GM08714 (cell line): Measurements from ENCODE around the gene PTGIS.

ENCODE experiments used
- H3K4me3 ChIP-seq: fragments of 200-500 bp; sonication (Bioruptor generic); 2 replicates; pipeline ENCODE4 v1.5.1; 2014; ENCODE audit warnings: mild to moderate bottlenecking, low read length, inconsistent platforms
- ZNF274 ChIP-seq: IDR thresholded peaks from 2 replicates; pipeline ENCODE4 v1.6.1; 2012; ENCODE audit warnings: mild to moderate bottlenecking, low read depth, low read length

PTGIS gene

DNA sequence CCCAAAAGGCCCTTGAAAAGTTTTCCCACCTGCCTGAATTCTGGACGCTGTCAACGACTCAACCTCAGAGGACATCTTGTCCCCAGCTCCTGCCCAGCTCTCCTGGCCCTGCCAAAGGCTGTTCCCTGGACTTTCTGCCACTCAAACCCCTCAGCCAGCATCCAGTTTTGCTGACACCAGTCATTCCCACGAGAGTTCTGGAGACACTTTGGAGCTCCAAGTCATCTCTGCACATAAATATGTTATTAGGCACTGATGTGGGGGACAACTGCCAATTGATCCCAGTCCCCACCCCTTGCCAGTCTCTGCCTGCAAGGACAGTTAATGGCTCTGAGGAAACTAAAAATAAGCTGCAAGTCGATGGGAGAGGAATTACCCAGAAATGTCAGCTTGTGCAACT is 46.6 kb downstream of the PTGIS start:
- no peak for TF ChIP-seq ZNF274
- no peak overlapping the region for H3K4me3 ChIP-seq

GRCh38 chr20:49519777-49520359 is 48.1 kb downstream of the PTGIS start:
- TF ChIP-seq ZNF274: no peak
- no peak overlapping the region for H3K4me3 ChIP-seq

- no peak overlapping the region for H3K4me3 ChIP-seq
- no peak for TF ChIP-seq ZNF274
Measured at GRCh38 chr20:49519212-49519712, 48.7 kb downstream of the PTGIS start.

GRCh38 chr20:49518576-49518975 is 49.4 kb downstream of the PTGIS start:
- no peak for TF ChIP-seq ZNF274
- no peak overlapping the region for H3K4me3 ChIP-seq

GRCh38 chr20:49517805-49518100 is 50.2 kb downstream of the PTGIS start:
- no peak for TF ChIP-seq ZNF274

GRCh38 chr20:49516916-49517804 is 50.8 kb downstream of the PTGIS start:
- H3K4me3 ChIP-seq: no peak overlapping the region
- TF ChIP-seq ZNF274: no peak

More at GRCh38 chr20:49517805-49518100, 50.2 kb downstream of the PTGIS start:
- H3K4me3 ChIP-seq: no peak overlapping the region

GRCh38 chr20:49515586-49515985 is 52.4 kb downstream of the PTGIS start:
- TF ChIP-seq ZNF274: no peak
- no peak overlapping the region for H3K4me3 ChIP-seq

- no peak for TF ChIP-seq ZNF274
- no peak overlapping the region for H3K4me3 ChIP-seq
Measured at GRCh38 chr20:49513517-49513916, 54.4 kb downstream of the PTGIS start.

GRCh38 chr20:49513009-49513408 is 54.9 kb downstream of the PTGIS start:
- H3K4me3 ChIP-seq: no peak overlapping the region
- no peak for TF ChIP-seq ZNF274

- TF ChIP-seq ZNF274: no peak
- no peak overlapping the region for H3K4me3 ChIP-seq
Measured at GRCh38 chr20:49511788-49512525, 56.0 kb downstream of the PTGIS start.

DNA sequence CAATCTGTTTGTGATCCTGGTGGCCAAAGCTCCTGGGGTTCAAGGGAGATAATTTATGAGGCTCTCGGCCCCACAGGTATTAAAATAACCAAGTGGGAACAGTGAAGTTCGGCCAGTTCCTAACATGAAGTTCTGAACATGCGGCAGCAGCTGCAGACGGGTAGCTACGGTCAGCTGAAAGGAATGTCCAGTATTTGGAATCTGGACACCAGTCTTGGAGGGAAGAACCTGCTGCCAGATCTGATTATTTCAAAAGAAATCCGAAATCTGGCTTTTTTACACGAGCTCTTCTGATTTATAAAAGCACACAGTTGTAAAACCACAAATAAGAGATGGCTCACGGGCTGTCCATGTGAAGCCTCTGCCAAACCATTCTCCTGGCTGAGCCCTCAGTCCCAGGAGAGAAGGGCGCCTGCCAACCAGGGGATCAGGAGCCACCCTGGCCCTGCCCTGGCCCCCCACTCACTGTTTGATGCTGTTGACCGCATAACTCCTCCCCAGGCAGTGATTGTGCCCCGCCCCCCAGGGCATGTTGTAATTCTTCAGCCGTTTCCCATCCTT is 57.3 kb downstream of the PTGIS start:
- H3K4me3 ChIP-seq: no peak overlapping the region
- TF ChIP-seq ZNF274: no peak

DNA sequence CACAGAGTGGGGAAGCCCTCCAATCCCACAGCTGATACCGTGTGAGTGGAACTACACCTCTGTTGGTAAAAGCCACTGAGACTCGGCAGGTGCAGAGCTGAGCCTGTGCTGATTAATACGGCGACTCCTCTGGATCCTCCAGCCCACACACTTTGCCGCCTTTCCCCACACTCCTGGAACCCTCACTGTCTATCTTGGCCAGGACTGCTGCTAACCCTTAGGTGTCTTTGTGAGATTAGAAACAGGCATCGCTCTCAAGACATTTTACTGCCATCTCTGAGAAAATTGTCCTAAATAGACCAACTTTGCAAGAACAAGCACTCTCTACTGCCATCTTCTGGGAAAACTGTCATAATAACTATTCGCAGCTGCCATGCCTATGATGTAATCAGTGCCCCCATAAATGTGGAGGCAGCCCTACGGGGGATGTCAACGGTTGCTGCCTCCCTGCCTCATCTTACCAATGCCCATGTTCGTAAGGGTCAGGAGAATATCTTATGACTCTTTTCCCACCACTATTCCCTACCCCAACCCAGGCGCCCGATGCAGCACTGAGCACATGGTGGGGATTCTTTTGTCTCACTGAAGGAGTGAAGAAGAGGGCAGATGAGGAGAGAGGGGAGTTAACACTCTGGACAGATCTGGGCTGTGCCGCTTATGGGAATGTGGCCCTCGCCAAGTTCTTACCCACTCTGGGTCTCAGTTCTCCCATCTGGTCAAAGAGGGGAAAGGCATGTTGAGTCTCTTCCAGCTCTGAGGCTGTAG is 59.3 kb downstream of the PTGIS start:
- TF ChIP-seq ZNF274: no peak
- H3K4me3 ChIP-seq: no peak overlapping the region

DNA sequence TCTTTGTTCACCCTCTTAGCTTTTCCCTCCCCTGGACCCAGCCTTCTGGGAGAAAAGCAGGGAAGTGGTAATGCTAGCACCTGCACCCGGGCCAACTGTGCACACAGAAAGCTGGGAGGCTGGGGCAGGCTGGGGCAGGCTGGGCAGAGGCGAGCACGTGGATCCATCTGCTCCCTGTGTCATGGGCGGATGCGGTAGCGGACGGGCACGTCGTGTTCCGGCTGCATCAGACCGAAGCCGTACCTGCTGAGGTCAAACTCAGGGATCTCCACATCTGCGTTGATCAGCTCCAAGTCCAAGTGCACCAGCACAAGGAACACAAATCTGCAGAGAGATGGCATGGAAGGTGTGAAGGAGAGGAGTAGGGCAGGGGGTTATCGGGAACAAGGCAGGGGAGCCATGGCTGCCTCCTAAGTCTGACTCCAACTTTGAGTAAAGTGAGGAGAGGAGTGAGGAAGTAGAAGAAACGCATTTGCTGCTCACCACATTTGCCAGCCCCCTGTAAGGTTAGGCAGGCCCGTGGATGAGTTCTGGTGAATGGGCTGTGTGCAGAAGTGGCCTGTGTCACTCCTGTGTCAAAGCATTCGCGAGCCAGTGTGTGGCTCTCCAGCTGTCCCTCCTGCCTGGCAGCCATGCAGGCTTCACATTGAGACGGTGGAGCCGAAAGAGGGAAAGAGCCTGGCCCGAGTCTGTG is 60.0 kb downstream of the PTGIS start:
- no peak for TF ChIP-seq ZNF274
- no peak overlapping the region for H3K4me3 ChIP-seq
